HG03175 (cell line): ENCODE measurements around the gene LPAR3.

Experiments
- ATAC-seq: cut with Tn5 transposase; IDR thresholded peaks from one replicate; pipeline ENCODE4 v1.9.1; 2021; ENCODE audit warnings: mild to moderate bottlenecking, moderate library complexity; ENCODE audit not compliant: unreplicated experiment

LPAR3 gene

GRCh38 chr1:84780000-84780716, 112.8 kb downstream of the LPAR3 start:
- ATAC-seq, result no peak

DNA sequence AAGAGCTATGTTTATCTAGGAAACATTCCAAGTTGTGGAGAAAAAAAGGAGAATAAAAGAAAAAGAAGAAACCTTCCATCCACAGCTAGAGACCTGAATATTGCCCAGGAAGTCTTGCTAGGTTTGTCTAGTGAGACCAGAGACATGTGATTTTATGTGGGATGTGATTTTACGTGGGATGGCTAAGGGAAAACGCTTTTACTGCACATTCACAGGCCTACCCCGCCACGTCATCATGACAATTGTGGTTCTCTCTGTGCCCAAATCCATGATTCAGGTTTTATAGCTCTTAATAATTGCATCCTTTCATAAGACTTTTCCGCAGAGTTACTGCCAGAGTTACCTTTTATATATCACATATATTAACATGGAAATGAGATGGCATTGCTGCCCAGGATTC, 116.4 kb downstream of the LPAR3 start:
- ATAC-seq, result no peak

GRCh38 chr1:84775535-84775920, 117.5 kb downstream of the LPAR3 start:
- no peak for ATAC-seq

- ATAC-seq, result no peak
Observed at GRCh38 chr1:84774669-84775534, 118.1 kb downstream of the LPAR3 start.

DNA sequence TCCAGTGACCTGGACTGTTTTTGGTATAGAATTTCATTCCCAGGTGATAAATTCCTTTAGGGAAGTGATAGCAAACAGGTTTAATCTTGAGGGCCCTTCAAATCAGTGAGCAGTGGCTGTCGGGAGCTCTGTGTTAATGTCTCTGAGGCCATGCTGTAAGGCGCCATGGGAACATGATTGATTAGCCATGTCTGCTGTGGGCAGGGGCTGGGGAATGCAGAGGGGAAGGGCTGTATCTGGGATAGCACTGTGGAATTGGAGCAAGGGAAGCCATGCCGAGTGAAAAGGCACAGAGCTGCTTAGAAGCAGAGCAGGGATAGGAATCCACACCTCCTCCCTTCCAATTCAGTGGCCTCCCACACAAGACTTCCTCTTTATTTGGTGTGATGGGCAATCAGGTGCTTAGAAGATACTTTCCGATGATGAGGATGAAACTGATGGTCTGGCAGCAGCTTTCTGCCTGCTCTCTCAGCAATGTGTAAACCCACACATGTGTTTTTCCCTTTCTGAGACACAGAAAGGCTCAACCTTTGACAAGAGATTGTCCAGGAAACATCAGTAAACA, 119.0 kb downstream of the LPAR3 start:
- ATAC-seq, result no peak

DNA sequence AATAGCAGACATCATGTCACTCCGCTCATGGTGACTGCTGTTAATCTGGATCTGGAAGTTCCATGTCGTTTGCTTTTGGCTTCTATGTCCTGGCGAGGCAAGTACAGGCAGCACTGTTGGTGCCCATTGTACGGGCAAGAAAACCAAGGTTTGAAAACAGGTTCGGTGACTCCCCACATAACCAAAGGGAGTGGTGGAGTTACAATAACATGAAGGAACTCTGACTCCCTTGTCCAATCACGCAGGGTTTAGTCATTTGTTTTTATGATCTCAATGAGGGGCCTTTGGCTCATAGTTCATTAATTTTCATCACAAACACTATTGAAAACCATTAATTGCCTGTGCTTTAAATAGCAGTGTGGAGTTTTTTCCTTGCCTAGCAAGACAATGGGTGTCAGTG, 119.8 kb downstream of the LPAR3 start:
- no peak for ATAC-seq

GRCh38 chr1:84772428-84772943, 120.5 kb downstream of the LPAR3 start:
- peak; percentile 77 for ATAC-seq

DNA sequence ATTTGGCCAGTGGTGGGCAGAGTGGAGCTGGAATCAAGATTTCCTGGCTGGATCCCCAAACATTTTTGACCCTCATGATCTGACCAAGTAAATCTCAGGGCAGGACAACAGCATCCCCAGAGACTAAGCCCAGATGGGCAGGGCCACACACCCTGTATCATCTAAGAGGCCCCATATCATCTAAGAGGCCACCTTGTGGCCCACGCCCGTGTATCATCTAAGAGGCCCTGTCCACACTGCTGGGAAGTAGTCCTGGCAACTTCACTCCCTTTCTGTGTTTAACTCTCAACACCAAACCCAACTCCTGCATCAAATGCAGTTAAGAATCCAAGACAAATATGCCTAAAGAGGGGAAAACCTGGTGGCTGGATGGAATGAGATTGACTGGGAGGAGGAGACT, 121.1 kb downstream of the LPAR3 start:
- ATAC-seq, result peak; percentile 35

DNA sequence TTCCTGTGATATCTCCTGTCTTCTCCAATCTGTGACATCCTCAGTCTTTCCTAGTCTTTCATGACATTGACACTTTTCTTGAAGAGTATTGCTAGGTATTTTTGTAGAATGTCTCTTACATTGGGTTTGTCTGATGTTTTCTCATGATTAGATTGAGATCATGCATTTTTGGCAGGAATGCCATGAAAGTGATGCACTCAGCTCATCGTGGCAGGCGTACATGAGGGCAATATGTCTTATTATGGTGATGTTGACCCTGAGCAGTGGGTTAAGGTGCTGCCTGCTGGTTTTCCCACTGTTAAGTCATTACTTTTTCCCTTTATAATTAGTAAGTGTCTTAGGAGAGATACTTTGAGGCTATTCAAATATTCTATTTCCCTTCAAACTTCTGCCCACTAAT, 122.5 kb downstream of the LPAR3 start:
- no peak for ATAC-seq

DNA sequence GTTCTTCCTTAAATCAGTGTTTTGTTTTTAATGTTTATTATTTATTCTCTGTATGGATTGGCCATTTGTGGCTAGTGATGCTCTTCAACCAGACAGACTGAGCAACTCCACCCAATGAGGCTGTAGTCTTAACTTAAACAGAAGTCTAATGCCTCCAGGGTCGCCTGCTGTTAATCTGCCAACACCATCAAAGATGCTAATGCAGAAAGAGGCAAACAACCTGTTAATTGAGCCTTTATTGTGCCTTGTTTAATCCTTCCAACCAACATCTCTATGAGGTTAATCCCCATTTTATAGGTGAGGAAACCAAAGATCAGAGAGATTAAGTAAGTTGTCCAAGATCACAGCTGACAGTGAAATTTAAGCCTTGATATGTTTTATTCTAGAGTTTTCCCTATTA, 123.4 kb downstream of the LPAR3 start:
- no peak for ATAC-seq

DNA sequence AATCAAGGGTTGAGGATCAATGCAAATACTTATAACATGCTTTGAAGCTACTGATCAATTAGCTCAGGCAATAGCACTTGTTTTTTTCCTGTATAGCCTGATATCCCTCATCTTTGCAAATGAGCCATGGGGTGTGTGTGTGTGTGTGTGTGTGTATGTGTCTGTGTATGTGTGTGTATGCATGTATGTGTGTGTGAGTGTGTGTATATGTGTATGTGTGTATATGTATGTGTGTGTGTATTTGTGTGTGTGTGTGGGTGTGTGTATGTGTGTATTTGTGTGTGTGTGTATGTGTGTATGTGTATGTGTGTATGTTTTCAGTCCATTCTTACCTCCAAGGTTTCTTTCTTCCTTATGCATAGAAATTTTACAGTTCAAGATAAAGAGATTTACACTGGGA, 124.4 kb downstream of the LPAR3 start:
- ATAC-seq, result no peak

- no peak for ATAC-seq
Observed at GRCh38 chr1:84763912-84764680, 128.9 kb downstream of the LPAR3 start.

GRCh38 chr1:84762664-84763063, 130.3 kb downstream of the LPAR3 start:
- ATAC-seq, result no peak
